Suprapubic skin (tissue), 4 donors: ENCODE results near the gene RPL37.

Source experiments
- EP300 ChIP-seq: sonication (generic); formaldehyde crosslinking; IDR thresholded peaks from one replicate; pipeline ENCODE4 v1.6.1; 2017; ENCODE audit warnings: antibody characterized with exemption
- POLR2A ChIP-seq, 2 donors: fragments of 450-650 bp; IDR thresholded peaks; one replicate each; pipeline ENCODE4 v1.6.1; 2017; ENCODE audit warnings: antibody characterized with exemption in 2 of 2, mild to moderate bottlenecking in 2 of 2, moderate library complexity in 2 of 2
- POLR2AphosphoS5 ChIP-seq, 3 donors: sonication (generic); formaldehyde crosslinking; IDR thresholded peaks; one replicate each; pipeline ENCODE4 v1.6.1; 2017; ENCODE audit warnings: antibody characterized with exemption in 3 of 3
- TF ChIP-seq, protein P1 (sequence below), 2 donors: fragments of 200-600 bp in 1 of 2; fragments of 450-650 bp in 1 of 2; sonication (generic) in 1 of 2; IDR thresholded peaks; one replicate each; pipeline ENCODE4 v1.5.1; 2016 to 2019; ENCODE audit warnings: antibody characterized with exemption in 2 of 2, mild to moderate bottlenecking in 1 of 2, moderate library complexity in 1 of 2

DNA sequence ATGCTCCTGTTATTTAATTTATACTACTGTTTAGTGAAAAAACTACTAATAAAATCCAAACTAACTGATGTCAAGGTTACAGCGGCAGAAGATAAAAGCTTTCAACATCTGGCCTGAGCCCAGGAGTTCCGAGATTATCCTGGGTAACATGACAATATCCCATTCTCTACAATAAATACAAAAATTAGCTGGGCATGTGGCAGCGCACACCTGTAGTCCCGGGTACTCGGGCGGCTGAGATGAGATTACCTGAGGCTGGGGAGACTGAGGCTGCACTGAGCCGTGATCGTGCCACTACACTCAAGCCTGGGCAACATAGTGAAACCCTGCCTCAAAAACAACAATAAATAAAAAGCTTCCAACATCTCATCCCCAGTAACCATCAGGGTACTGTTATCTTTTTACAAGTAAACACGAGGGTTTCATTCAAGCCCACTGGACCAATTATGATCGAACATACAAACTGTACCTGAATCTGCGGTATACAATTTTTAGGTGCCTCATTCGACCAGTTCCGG, 1.3 kb downstream of the RPL37 start:
- TF ChIP-seq, protein P1, sequence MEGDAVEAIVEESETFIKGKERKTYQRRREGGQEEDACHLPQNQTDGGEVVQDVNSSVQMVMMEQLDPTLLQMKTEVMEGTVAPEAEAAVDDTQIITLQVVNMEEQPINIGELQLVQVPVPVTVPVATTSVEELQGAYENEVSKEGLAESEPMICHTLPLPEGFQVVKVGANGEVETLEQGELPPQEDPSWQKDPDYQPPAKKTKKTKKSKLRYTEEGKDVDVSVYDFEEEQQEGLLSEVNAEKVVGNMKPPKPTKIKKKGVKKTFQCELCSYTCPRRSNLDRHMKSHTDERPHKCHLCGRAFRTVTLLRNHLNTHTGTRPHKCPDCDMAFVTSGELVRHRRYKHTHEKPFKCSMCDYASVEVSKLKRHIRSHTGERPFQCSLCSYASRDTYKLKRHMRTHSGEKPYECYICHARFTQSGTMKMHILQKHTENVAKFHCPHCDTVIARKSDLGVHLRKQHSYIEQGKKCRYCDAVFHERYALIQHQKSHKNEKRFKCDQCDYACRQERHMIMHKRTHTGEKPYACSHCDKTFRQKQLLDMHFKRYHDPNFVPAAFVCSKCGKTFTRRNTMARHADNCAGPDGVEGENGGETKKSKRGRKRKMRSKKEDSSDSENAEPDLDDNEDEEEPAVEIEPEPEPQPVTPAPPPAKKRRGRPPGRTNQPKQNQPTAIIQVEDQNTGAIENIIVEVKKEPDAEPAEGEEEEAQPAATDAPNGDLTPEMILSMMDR (IDR thresholded peaks at IDR 0.05), result no peak
- no peak for TF ChIP-seq POLR2AphosphoS5 (IDR thresholded peaks at IDR 0.05)
- no peak for TF ChIP-seq POLR2A (IDR thresholded peaks at IDR 0.05)
- TF ChIP-seq EP300, result no peak
